Hematopoietic multipotent progenitor cell (in vitro differentiated cells): Measurements from ENCODE around the gene CTNS. TPM values are rescaled to one million over a fixed set of nuclear protein-coding genes. Genes with fewer than 3 reads are reported as not detected.

ENCODE experiments used
- DNase-seq, 3 donors: peaks; one replicate each; pipeline ENCODE4 v3.0.0-alpha.2; 2011 to 2015; ENCODE audit warnings: low read depth in 2 of 3, low spot score in 2 of 3
- total RNA-seq: library from RNA; depleted of rRNA; stranded (reverse); fragments of >200 nt; gene quantifications from one replicate; pipeline ENCODE4 v1.2.3, GENCODE V29; 2012

CTNS gene
- total RNA-seq, 1 donor = 19.1 TPM

GRCh38 chr17:3708366-3708765 lies 71.8 kb downstream of the CTNS start:
- DNase-seq = no peak

DNA sequence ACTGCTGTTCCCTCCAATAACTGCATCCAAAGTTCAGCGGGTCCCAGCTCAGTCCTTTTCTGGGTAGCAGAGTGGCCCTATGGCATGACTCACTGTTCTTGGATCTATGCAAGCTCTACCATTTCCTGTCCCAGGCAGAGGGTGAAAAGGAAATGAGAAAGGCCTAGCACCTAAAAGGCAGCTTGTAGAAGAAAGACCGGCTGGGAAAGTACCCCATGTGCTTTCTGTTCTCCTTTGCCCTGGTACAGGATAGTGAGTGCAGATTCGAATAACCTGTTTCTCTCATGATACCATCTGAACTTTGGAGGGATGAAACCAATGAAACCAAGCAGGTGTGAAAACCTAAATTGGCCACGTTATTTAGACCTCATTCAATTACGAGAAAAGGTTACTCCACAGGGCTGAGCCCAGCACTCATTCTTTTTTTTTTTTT lies 74.4 kb downstream of the CTNS start:
- DNase-seq = peak; percentile 57 to 89 (median 84)

Other genes with a start within 250 kb of the CTNS start
- gene OR1E1, start 238.3 kb upstream of the CTNS start, total RNA-seq = not detected
- gene OR3A3, start 225.4 kb upstream of the CTNS start, total RNA-seq = under 0.01 TPM
- not detected for gene OR1E2, start 202.9 kb upstream of the CTNS start, total RNA-seq
- gene SPATA22, start 164.9 kb upstream of the CTNS start, total RNA-seq = 0.27 TPM
- gene ASPA, start 160.8 kb upstream of the CTNS start, total RNA-seq = not detected
- gene TRPV3, start 78.9 kb upstream of the CTNS start, total RNA-seq = under 0.01 TPM
- gene TRPV1, start 27.3 kb upstream of the CTNS start, total RNA-seq = 3.8 TPM
- gene SHPK, start 510 bp upstream of the CTNS start, total RNA-seq = 16.4 TPM
- 26.4 TPM for gene TAX1BP3, start 31.8 kb downstream of the CTNS start, total RNA-seq
- gene EMC6, start 32.1 kb downstream of the CTNS start, total RNA-seq = 27.5 TPM
- 31.5 TPM for gene P2RX5, start 59.4 kb downstream of the CTNS start, total RNA-seq
- gene HASPIN, start 87.1 kb downstream of the CTNS start, total RNA-seq = 1.9 TPM
- gene ITGAE, start 164.4 kb downstream of the CTNS start, total RNA-seq = 10.5 TPM
- 10.8 TPM for gene NCBP3, start 209.5 kb downstream of the CTNS start, total RNA-seq